ENCODE data around the gene LEPROT. TPM values are rescaled to one million over a fixed set of nuclear protein-coding genes. Genes with fewer than 3 reads are reported as not detected.

The LEPROT gene
- total RNA-seq, 4 donors from 2014 or later = 34.6 to 52.4 (median 44.2) TPM

- TF ChIP-seq CTCF (IDR thresholded peaks at IDR 0.05) (no peak), POLR2A (IDR thresholded peaks at IDR 0.05) (no peak), POLR2AphosphoS5 (IDR thresholded peaks at IDR 0.05) (no peak), EP300 (IDR thresholded peaks at IDR 0.05) (no peak)
- no peak overlapping the region for H3K27ac ChIP-seq
- H3K9me3 ChIP-seq = no peaks in the 10 kb centered on the region
- H3K4me1 ChIP-seq = no peaks in the 10 kb centered on the region
- no peak overlapping the region for H3K4me3 ChIP-seq
- H3K36me3 ChIP-seq = no peaks in the 10 kb centered on the region
- H3K27me3 ChIP-seq = no peaks in the 10 kb centered on the region
- DNase-seq (ENCODE audit: low spot score in 2 of 2) = no peak
- WGBS = 87% methylated on average over 8 of the region's 8 CpGs
These were observed 63.7 kb downstream of the LEPROT start for GRCh38 chr1:65483993-65484754.

Other genes starting within 250 kb of the LEPROT start
- 1 to 10 TPM; 1.7 to 3.8 (median 3.5) TPM for gene DNAJC6, start 111.1 kb upstream of the LEPROT start, total RNA-seq
- gene LEPR, start within 50 bp of the LEPROT start, total RNA-seq = 10 to 100 TPM in 1 of 4 donors, 1 to 10 TPM in 3; 3.9 to 12.4 (median 6.7) TPM